Glomerular endothelial cell (primary cell): ENCODE data around the gene IFT27. TPM values are rescaled to one million over a fixed set of nuclear protein-coding genes. Genes with fewer than 3 reads are reported as not detected.

Source experiments
- DNase-seq: peaks from one replicate; pipeline ENCODE4 v3.0.0-alpha.2; 2011; ENCODE audit warnings: low read depth, low spot score; ENCODE audit errors: extremely low read depth
- total RNA-seq: library from RNA; depleted of rRNA; stranded (reverse); fragments of >200 nt; gene quantifications from 2 replicates; pipeline ENCODE4 v1.2.3, GENCODE V29; 2015

Gene IFT27
- total RNA-seq, 1 donor from 2014 or later = 21.1 TPM

DNA sequence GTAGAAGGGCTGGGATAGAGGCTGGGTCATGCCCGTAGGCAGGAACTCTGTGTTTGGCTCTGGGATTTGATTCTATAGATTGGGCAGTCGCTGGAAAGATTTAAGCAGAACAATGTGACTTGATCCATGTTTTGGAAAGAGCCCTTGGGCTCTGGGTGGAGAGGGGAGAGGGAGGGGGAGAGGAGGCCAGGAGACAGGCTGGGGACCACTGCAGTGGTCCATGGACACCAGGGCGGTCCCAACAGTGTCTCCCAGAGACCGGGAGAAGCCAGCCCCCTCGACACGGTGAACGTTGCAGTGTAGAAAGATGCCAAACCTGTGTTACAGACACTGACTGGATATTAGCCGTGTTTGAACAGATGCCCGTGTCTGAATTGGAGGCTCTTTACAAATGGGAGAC, 21.5 kb upstream of the IFT27 start:
- DNase-seq = no peak

DNA sequence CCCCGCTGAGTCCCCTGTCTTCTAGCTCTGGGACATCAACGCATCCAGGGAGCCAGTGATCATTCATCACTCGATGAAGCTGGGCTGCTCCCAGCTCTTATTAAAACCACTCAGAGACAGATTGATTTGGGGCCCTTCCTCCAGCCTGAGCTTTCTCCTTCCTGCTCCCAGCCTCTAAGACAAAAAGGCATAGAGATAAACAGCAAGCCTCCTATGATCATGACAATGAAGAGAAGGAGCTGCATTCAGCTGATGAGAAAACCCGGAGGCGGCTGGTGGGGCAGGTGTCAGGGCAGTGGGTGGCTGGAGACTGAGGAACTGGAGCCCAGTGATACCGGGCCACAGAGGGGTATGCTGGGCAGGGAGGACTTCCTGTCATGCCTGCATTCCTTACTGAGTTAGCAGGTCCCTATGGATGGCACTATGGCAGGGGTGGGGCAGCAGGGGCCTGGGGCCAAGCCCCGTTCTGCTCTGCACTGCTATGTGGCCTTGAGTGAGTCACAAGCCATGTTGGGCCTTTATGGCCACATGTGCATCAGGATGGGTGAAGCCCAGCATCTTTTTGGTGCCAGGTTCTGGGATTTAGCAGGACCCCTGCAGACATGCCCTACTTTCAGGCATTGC, 20.7 kb upstream of the IFT27 start:
- no peak for DNase-seq

DNA sequence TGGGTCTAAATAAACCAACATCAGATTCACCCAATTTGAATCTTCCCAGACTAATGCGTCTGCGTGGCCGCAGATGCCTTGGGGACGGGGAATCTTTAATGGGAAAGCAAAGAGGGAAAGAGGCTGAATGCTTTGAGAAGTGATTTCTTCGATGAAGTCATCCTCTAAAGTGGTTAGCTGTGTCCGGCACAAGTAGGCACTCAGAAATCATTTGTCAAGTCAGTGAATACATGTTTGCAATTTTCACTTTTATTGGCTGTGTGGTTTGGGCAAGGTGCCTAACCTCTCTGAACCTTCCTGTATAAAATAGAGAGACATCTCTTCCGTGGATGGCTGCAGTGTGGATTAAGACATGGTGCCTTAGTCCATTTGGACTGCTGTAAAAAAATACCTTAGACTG, 19.7 kb upstream of the IFT27 start:
- DNase-seq = no peak

DNA sequence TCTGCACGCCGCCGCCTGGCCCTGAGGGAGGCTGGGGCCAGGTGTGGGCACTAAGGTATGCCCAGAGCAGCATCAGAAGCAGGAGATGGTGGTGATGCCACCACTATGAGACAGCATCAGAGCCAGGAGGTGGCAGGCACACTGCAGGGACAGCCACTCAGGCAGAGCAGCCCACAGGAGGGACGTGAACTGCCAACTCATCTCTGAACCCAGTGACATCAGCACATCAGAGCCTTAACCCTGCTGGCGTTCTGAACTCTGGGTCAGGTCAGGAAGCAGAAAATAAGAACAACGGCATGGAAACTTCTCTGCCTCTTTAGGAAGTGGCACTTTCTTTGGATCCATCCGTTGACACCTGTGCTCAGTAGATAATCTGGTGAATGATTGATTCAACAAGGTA, 14.7 kb upstream of the IFT27 start:
- DNase-seq = no peak

DNA sequence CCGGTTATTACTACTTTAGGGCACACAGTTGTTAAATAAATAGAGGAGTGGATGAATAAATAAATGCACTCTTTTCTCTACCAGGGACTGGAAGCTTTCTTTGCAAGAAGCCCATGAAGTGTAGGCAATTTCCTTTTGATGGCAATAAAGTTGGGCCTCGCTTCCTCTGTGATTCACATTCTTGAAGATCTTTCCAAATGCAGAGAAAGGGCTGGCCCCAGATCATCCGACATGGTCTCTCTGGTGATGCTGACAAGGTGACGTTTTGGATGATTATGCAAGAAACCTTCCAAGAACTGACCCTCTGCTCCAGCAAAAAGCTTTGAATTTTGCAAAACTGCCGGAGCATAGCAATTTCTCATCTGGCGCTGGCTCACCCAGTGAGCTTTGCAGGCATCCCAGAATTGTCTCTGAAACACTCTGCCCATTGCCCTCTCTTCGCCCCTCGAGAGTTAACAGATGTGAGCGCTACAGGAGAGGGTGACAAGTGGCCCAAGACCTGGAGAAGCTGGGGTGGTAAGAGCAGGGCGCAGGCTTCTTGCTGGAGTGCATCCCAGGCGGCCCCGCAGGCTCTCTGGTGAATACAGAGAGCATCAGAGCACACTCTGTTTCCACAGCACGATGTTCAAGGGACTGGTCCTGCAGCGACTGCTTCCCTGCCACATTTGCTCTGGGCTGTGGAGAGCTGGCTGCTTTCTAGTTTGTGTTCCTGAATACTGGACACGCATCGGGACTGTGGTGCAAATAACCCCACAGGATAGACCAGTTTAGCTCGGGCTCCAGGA, 11.5 kb upstream of the IFT27 start:
- no peak for DNase-seq

DNA sequence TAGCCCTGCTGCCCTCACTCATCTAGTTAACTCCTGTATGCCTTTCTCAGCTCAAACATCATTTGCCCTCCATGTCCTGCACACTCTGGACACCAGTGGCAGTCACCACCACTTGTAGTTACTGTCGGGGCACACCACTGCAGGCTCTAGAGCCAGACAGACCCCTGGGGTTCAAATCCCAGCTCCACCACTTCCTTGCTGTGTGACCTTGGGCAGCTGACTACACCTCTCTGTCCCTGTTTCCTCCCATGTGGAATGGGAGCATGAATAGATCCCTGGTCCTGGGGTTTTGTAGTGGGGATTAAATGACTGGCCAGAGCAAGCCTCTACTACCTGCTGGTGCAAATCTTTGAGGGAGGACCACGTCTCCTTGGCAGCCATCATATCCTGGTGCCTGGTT, 7.8 kb upstream of the IFT27 start:
- DNase-seq = no peak

DNA sequence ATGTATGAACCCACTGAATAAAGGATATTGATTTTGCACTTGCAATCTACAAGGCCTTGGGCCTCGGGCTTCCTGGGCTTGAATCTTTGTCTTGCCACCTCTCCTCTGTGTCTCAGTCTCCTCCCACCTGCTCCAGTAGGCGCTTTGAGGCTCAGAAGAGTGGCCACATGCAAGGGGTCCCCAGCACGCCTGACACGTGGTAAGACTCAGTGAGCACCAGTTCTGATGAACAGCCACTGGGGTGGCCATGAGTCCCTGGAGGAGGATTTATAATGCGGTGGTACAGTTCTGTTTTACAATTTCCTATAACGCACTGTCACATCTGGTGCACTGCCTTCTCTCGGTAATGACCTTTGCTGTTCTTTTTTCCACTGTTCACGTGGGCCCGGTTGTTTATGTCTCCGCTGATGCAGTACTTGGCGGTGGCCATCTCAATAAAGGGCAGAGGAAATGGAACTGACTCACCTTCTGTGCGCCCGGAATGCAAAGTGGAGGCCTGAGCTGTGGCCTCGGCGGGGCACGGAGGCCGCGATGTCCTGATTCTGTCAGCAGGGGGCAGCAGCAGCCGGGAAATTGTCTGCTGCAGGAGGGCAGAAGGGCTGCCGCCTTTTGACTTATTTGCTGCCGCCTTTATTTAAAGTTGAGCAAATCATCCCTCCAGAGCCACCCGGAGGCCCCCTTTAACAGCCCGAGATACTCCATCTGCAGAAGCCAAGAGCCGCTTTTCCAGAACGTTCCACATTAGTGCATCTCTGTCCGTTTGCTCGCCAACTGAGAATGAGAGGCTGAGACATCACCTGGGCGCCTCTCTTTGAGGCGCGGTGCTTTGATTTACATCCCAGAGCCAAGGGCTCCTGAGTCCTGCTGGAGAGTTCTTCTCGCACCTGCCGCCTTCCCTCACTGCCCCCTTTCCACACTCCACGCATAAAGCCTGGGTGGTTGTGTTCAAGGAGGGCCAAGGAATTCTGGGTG, 6.0 kb upstream of the IFT27 start:
- peak; percentile 56 for DNase-seq

DNA sequence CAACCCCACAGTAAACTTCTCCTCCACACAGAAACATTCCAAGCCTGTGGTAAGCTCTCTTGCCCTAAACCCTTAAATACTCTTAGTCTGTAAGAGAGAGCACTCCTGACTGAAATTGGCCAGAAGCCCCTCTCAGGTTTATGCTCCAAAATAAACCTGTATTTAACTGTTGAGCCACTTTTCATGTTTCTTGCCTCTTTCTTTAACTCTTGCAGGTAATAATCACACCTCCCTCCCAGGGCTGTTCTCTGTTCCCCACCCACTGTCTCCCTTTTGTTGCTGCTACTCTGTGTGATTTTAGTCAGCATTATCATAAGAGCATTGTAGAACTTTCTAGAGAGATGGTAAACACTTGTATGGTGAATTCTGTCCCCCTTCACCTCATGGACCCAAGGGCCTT, 2.1 kb upstream of the IFT27 start:
- no peak for DNase-seq

DNA sequence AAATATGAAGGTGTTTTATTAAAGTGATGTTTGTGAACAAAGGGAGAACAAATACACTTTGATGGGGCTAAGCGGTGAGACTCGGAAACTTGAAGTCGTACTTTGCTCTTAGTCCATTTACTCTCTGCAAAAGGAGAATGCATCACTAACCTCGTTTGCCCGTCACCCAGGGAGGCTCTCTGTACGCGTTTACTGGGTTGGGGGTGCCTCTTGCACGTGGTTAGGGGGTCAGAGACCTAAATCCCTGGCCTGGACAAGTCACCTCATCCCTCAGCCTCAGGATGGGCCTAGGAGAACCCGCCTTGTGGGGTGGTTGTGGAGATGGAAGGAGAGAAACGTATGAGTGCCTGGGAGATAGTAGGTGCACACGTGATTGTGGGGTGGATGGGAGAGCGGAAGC, 803 bp upstream of the IFT27 start:
- DNase-seq = no peak

DNA sequence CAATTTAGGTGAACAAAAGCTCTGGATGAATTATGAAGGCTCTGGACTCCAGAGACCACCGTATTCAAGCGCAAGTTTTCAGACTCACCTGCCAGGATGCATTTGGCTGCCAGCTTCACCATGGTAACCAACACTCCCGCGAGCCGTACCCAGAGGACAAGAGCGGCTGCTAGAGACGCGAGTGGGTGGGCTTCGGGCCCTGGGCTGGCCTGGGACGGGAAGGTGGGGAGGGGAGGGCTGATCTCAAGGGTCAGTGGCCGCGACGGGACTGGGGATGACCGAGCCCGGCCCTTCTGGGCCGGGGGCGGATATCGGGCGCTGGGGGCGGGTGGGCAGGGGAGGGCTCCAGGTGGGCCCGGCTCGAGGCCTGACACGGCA, 344 bp downstream of the IFT27 start:
- no peak for DNase-seq

DNA sequence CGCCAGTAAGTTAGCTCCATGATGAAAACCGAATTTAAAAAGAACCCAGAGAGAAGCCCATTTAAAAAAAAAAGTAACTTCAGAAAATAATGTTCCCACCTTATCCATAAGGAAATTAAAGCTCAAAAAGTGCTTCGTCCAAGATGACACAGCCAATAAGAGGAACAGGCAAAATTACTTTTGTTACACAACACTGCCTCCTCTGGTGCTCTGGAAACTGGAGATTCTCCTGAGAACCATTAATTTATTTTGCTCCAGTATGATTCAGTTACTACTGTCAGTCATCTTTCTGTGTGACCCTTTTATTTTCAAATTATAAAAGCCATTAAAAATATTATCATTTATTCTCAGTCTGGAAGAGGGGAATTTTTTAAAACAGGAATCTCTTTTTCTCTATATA, 2.0 kb downstream of the IFT27 start:
- DNase-seq = no peak

DNA sequence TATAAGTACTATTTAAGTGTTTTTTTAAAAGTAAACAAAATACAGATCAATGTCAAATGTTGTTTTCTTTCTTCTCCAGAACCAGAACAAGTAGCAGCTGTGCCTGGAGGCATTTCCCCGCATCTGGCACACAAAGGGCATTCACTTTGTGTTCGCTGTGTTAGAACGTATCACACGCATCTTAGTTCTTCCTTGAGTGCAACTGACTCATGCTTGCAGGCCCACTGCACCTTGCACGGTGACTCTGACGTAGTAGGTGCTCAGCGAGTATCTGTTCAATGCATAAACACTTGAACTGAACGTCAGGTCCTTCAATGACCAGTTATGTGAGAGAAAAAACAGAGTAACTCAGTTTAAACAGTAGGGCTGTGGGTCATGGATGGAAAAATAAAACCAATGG, 3.5 kb downstream of the IFT27 start:
- no peak for DNase-seq

DNA sequence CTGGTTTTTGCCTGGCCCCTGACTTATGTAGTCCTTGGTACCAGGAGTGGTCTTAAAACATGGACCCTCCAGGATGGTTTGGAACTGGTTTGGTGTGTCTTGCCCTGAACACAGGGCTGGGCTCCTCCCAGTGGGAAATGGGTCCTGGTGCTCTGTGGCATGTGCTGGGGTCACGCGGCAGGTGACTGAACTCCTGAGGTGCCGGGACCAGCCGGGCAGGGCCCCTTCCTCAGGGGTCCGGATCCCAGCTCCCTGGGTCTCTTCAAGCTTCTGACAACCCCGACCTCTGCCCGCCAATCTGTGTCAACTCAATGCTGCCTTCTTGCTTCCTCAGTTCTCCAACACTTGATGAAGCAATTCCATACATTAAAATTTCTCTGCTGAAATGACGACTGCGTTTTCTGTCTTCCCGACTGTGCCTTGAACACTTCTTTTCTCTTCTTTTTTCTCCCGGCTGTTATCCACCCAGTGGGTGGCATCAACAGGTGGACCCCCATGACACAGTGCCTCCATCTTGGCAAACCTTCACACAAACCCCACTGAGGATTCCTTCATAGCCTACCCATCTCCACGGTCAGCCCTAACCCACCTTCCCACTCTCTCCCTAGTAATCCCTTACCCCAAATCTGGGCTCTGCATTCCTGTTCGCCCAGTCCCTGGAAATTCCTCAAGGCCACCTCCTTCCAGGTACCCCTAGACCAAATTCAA, 4.4 kb downstream of the IFT27 start:
- DNase-seq = no peak

DNA sequence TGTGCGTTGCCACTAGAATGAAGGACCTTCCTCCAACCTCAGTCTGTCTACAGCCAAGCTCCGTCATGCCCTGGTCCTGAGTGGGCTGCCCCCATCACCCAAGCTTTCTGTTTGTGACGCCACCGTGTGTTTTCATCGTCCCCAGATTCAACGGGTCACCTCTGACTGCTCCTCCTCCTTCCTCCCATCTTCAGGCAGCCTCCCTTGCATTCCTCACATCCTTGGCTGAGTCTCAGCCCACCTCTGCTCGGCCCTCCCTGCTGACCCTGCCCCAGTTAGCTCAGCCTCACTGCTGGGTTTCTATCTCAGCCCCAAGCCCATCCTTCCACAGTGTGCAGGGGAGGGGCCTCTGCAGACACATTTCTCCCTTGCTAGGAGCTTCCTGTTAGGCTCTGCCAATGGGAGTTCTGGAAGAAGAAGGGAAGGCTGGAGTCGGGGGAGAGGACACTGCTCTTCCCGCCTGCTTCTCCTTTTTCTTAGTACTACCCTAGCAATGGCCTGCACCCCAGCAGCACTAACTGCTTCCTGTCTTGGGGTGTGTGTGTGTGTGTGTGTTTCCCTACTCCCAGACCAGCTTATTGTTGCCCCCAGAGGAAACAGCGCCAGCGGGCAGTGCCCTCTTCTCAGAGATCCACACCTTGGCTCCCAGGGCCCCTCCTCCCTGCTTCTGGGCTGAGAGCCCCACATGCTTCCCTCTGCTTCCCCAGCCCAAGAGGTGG, 5.2 kb downstream of the IFT27 start:
- DNase-seq = no peak

DNA sequence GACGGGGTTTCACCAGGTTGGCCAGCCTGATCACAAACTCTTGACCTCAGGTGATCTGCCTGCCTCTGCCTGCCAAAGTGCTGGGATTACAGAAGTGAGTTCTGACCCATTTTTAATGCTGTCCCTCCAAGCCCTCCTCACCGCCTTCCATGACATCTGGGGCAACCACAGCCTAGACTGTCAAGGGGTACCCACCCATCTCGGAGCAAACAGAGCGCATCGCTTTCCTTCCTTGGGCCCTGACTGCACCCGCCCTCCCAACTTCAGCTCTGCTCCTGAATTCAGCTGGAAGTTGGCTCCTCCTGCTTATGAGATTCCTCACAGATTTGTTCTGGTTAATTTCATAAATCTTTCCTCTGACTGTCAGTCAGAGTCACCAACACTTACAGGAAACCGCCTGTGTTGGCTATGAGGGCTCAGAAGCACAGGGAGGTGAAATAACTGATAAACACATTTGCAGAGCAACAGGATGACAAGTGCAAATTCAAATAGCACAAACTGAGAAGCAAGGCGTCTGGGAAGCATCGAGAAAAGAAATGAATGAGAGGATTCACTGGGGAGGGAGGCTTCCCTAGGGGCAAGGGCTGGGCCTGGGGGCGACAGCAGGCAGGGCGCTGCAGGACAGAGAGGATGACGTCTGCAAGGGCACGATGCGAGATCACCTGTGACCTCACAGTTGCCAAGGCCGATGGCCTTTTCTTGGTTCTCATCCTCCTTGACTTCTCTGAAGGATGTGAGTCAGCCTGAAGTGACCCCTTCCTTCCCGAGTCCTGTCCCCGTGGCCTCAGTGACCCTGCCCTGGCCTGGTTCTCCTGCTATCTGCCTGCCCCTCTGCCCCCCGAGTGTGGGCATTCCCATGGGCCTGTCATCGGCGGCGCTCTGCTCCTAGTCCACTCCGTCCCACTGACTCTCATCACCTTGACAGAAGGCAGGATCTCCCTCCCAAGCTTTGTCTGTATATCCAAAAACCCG, 6.1 kb downstream of the IFT27 start:
- no peak for DNase-seq

DNA sequence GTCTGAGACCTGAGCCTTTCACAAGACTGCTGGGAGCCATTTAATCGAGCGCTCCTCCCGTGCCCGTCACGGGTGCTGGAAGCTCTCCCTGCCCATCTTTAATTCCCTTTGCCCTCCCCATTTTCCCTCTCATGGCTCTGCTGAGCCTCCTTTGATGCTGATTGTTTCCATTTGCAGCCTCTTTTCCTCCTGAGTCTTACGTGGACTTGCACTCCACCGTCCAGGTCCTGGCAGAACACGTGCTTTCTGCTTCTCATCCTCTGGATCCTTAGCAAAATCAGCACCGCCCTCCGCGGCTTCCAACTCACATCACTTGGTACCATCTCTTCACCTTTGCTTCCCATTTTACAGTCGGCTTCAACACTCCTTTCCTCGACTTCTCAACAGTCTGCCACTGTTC, 7.3 kb downstream of the IFT27 start:
- DNase-seq = no peak

DNA sequence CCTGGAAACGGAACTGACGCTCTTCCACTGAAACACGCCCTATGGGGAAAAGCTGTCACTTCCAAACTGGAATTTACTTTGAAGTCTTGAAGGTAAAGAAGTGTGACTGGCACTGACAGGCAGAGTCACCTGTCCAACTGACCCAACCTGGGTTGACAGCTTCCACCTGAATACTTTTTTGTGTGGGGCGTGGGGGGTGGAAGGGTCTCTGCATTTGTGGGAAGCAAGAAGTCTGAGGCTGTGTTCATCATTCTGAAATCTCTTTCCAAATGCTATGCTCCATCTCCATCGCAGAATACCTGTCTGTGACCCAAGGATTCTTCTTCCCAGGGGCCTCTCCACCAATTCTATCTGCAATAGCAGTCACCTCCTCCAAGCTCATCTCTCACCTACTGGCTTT, 7.8 kb downstream of the IFT27 start:
- no peak for DNase-seq

DNA sequence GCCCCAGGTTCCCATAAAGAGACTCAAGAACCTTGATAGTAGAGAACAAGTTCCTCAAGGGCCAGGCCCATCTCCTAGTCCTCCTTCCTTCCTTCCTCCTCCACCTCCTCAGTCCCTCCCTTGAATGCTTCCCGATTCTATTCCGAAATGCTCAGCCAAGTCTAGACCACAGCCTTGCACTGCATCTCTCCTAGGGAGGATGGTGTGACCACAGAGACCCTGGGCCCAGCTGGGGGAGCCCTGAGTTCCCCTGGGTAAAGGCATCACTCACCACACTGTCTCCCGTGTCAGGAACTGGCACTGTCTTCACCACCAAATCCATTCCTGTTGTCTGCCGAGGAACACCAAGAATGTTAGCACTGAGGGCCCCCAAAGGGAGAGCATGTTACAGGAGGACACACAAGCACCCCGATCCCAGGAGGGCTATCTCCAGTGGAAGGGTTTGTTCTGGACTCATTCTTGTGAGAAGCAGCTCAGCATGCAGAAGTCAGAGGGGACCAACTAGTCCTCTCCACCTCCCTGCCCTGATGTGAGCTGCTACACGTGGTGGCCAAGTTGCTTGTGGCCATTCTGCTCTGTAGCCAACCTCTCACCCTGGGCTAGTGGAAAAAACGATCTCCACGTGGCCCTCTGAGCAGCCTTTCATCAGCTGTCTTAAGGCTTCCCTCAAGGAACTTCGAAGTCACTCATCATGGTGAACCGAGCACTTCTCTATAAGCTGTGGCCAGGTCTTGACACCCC, 8.7 kb downstream of the IFT27 start:
- no peak for DNase-seq
